Dermis microvascular lymphatic vessel endothelial cell (primary cell): ENCODE measurements around the gene RNF227. TPM values are rescaled to one million over a fixed set of nuclear protein-coding genes. Genes with fewer than 3 reads are reported as not detected.

ENCODE experiments used
- DNase-seq, 2 donors: peaks; one replicate each; pipeline versions ENCODE4 v3.0.0 to v3.0.0-alpha.2; 2010; ENCODE audit warnings: low read depth in 2 of 2
- total RNA-seq: library from RNA; depleted of rRNA; stranded (reverse); fragments of >200 nt; gene quantifications from 2 replicates; pipeline ENCODE4 v1.2.1, GENCODE V29; 2014

Gene RNF227
- total RNA-seq, 1 donor from 2014 or later, result 0.51 TPM

GRCh38 chr17:7889166-7889955 lies 26.7 kb downstream of the RNF227 start:
- peak; percentile 58 to 91 for DNase-seq

- DNase-seq, result peak in 1 of 2 donors; percentile 14
Measured at GRCh38 chr17:7888184-7888920, 27.7 kb downstream of the RNF227 start, which contains the start of gene CHD3. Gene CHD3, plus strand, starts transcription at chr17:7888789. Its CDS starts 212 bp downstream, at chr17:7889001.

DNA sequence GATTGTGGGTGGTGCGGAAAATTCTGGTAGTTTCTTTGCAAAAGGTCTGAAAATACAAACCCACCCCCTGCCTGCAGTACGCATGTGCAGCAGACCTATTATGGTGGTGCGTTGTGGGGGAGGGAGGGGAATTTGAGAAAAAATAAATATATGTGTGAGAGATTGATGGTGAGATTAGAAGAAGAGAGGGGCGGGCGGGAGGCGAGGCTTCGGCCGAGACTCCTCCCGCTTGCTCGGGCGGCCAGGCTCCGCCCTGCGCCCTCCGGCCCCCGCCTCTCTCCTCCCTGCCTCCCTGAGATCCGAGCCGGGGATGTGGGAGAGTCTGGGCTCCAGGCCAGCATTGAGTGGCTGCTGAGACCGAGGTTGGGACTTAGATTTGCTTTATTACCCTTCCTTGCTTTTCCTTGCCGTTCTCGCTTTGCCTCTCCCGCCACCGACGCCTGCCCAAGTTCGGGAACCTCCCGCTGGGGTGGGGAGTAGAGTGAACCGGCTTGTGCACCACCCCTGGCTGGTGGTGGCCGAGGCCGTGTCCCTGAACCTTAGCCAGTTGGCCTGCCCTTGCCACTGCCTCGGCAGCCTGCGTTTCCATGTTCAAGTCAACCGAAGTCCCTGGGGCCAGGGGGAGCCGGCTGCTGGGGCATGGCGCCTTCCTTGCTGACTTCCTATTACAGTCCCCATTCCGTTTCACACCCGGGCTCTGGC lies 28.5 kb downstream of the RNF227 start:
- DNase-seq, result peak; percentile 82 to 97

DNA sequence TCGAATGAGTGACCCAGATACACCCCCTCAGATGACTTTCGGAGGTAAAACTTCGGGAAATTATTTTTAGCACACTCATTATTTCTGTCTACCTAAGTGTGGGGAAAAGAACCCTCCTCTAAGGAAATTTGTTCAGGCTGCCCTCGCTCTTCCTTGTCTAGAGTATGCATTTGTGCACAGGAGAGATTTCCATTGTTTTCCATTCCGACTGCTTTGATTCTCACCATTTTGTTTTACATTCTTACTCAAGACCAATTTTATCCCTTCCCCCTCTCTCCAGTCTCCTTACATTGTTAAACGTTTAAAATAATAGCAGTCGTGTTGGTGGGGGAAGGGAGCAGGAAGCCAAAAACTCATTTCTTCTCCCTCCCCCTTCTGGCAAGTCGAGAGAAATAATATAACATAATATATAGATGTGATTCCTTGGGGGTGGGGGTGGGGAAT lies 29.0 kb downstream of the RNF227 start:
- DNase-seq, result no peak

GRCh38 chr17:7886227-7887037 lies 29.7 kb downstream of the RNF227 start:
- peak in 1 of 2 donors; percentile 45 for DNase-seq

DNA sequence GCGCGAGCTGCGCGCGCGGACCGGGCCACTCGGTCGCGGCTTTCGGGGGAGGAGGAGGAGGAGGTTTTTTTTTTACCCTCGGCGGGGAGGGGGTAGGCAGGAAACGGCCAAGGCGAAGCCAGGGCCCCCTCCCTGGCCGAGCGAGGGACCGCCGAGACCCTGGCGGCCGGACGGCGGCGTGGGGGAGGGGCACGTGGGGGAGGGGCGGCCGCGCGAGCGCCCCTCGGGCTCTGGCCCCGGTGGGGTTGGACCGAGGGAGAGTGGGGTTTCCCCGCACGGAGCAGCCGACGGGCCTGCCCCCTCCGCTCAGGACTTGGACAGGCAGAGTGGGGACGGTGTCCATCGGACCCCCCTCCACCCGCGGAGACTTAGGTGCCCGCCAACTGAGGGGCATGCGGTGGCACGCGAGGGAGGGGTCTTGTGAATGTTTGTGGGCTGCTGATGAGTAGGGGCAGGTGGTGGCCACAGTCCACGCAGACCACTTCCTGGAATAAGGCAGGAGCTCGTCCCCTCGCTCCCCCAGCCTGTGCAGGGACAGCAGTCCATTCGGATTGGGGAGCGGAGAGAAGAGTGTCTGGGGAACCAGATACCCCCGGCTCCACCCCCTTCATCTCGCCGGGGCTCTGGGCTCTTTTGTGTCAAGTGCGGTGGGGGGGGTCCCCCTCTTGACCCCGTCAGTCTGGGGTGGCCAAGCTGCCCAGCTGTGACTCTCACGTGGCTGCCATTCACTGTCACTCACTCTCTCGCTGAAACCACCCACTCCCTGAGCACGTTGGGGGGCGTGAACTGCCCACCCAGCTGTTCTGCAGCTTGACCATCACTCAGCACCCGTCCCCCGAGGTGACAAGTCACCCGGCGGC lies 30.5 kb downstream of the RNF227 start:
- peak in 1 of 2 donors; percentile 54 for DNase-seq

- peak in 1 of 2 donors; percentile 6 for DNase-seq
Measured at GRCh38 chr17:7884581-7885366, 31.3 kb downstream of the RNF227 start.

DNA sequence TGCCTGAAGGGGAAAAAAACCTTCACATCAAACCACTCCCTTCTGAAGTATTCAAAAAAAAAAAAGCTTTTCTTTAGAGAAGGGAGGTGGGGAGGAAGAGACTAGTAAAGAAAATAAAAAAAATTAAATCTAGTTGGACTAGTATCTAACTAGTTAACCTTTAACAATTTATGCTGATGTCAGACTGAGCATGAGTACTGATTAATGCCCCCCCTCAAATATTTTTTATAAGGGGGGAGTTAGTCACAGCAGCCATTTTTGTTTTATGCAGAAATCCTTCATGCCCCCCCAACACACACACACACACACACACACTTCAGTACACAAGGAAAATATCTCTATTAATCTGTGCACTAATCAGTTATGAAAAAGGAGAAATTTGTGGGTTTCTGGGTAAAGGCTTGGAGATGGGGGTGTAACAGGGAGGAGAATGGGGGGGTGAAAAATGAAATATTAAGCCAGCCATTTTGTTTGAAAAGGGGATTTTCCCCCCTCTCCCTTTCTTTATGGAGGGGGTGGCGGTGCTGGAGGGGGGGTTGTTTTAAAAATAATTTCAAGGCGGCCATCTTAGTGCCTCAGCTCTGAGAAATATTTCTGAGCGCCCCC lies 32.2 kb downstream of the RNF227 start:
- DNase-seq, result peak in 1 of 2 donors; percentile 32

- DNase-seq, result no peak
Measured at GRCh38 chr17:7882629-7883028, 33.5 kb downstream of the RNF227 start.

DNA sequence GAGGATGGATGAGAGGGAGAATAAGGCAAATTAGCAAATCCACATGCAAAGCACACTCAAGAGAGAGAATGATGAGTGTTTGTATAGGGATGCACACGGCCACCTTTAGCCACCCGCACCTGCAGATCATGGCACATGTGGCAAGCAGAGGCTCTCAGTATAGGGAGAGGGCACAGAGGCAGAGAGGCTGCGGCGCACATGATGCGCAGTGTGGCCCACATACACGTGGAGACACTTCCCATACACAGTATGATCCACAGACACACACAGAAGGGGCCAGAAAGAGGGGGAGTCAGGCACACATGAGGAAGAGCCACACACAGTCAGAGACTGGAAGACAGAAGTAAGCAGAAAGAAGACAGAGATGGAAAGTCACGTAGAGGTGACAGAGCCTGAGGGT lies 34.0 kb downstream of the RNF227 start:
- DNase-seq, result no peak

GRCh38 chr17:7881276-7882054 lies 34.6 kb downstream of the RNF227 start:
- peak in 1 of 2 donors; percentile 10 for DNase-seq

DNA sequence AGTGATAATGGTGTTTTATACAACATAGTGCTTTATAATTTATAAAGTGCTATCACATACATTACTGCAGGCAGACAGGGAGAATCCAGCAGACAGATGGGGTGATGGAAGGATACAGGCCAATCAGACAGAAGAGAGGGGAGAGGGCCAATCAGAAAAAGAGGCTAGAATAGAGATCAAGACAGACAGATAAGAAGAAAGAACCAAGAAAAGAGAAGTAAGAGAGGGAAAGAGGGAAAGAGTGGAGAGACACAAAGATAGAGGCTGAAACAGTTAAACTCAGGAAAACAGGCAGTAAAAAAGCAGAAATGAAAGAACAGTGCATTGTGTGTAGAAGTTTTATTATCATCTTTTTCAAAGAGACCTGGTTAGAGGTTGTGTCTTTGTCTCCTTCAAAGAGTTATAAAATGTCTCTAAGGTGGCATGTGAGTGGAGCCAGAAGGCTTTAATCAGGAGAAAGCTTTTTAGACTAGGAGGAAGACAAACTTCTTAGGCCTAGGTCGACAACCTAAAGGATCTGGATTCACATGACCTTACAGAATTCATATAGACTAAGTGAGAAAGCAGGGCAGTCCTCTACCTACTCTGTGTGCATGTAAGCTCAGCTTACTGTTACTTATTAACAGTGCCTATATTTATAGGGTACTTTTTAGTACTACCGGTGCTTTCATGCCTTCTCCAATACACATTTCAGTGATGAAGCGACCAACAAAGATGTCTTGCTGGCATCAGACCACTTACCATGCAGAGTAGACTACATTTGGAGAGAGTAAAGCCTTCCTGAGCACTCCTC lies 35.8 kb downstream of the RNF227 start:
- no peak for DNase-seq

GRCh38 chr17:7878234-7878633 lies 37.9 kb downstream of the RNF227 start:
- DNase-seq, result no peak

DNA sequence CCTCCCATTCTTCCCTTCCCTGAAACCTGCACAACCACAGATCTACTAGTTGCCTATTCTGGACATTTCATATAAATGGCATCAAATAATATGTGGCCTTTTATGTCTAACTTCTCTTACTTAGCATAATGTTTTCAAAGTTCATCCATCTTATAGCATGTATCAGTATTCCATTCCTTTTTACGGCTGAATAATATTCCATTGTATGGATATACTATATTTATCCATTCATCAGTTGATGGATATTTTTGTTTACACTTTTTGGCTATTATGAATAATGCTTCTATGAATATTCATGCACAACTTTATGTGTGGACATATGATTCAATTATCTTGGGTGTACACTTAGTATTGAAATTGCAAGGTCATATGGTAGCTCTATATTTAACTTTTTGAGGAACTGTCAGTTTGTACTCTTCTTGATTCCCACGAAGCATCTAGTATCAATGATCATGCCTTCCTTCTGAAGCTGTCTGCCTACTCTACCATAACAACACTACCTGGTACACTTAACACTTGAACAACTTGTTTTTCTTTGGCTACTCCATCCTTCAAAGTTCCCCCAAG lies 40.2 kb downstream of the RNF227 start:
- no peak for DNase-seq

DNA sequence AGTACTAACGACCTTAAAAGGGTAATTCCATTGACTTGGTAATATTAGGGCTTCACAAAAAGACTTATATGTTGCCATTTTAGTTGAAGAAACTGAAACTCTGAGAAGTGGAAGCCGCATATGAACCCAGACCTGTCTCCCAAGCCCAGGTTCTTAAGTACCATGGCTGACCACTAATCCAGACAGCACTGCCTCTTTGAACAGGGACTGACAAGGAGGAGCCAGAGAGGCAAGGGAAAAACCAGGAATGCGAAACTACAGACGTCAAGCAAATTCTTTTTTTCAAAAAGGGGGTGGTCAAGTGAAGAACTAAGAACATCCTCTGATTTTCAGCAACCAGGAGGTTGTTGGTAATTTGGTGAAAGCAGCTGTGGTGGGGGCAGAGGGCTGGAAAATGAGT lies 43.0 kb downstream of the RNF227 start:
- DNase-seq, result no peak

DNA sequence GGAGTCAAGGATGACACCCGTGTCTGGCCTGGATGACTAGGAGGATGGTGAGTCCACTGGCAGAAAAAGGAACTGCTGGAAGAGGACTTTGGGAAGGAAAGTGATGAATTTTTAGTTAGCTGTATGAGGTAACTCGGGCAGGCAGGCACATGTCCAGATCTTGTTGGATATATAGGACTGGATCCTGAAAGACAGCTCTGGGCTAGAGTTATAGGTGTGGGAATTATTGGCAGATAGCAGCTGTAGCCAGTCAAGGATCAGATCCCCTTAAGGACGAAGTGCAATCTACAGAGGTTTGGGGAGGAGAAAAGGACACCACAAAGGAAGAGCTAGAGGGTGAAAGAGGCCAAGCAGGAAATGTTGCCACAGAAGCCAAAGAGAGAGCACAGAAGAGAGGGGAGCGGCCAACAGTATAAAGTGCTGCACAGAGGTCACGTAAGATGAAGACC lies 48.2 kb downstream of the RNF227 start:
- no peak for DNase-seq
